Measurements from ENCODE around the gene ARHGAP32. TPM values are rescaled to one million over a fixed set of nuclear protein-coding genes. Genes with fewer than 3 reads are reported as not detected.

The ARHGAP32 gene
- total RNA-seq, 2 experiments from 2014 or later: not detected

- intact Hi-C loops (cut with micrococcal nuclease; ENCODE audit: unreplicated experiment): no loop called here
- no peak overlapping the region for H3K27ac ChIP-seq (ENCODE audit: low read depth, low read length, poor library complexity, severe bottlenecking)
- no peaks in the 10 kb centered on the region for H3K4me1 ChIP-seq (ENCODE audit: insufficient read depth, low read length, poor library complexity, severe bottlenecking)
- no peak for DNase-seq (ENCODE audit: low spot score)
- no peaks in the 10 kb centered on the region for H4K20me1 ChIP-seq (ENCODE audit: insufficient read depth, low read length)
- no peak overlapping the region for H2AFZ ChIP-seq (ENCODE audit: low read length)
- H3K36me3 ChIP-seq (ENCODE audit: insufficient read depth, low read length): no peaks in the 10 kb centered on the region
- no peak overlapping the region for H3K4me2 ChIP-seq (ENCODE audit: low read length)
- H3K9me3 ChIP-seq (ENCODE audit: low read length): no peaks in the 10 kb centered on the region
- ChIA-PET CTCF (ENCODE audit: unreplicated experiment) (no interaction called here), POLR2A (interaction anchor here (0.6 to 1.5 kb wide), 2 partner anchors 8 to 1512 kb away, joined by 3 to 5 read pairs; no protein-coding TSS in a partner anchor)
- no peak for TF ChIP-seq EZH2phosphoT487 (IDR thresholded peaks at IDR 0.05; ENCODE audit: borderline replicate concordance, low read depth, low read length)
- TF ChIP-seq CTCF (conservative IDR thresholded peaks at IDR 0.05; ENCODE audit: low read length): no peak
- H3K9me2 ChIP-seq (ENCODE audit: insufficient read depth, low read length): no peaks in the 10 kb centered on the region
- H3K4me3 ChIP-seq (ENCODE audit: low read depth, low read length, poor library complexity, severe bottlenecking): no peak overlapping the region
- no TSS peak for BruUV-seq (replicated peaks)
- no peaks in the 10 kb centered on the region for H3K79me2 ChIP-seq (ENCODE audit: insufficient read depth, low read depth, low read length)
Observed at GRCh38 chr11:128940603-128941002, 251.5 kb downstream of the ARHGAP32 start.

GRCh38 chr11:128940156-128940555 lies 252.0 kb downstream of the ARHGAP32 start:
- H3K4me1 ChIP-seq (ENCODE audit: insufficient read depth, low read length, poor library complexity, severe bottlenecking): no peaks in the 10 kb centered on the region
- no peaks in the 10 kb centered on the region for H3K79me2 ChIP-seq (ENCODE audit: insufficient read depth, low read depth, low read length)
- H3K4me3 ChIP-seq (ENCODE audit: low read depth, low read length, poor library complexity, severe bottlenecking): no peak overlapping the region
- TF ChIP-seq CTCF (conservative IDR thresholded peaks at IDR 0.05; ENCODE audit: low read length) (no peak), EZH2phosphoT487 (IDR thresholded peaks at IDR 0.05; ENCODE audit: borderline replicate concordance, low read depth, low read length) (no peak)
- no peak overlapping the region for H3K4me2 ChIP-seq (ENCODE audit: low read length)
- intact Hi-C loops (cut with micrococcal nuclease; ENCODE audit: unreplicated experiment): no loop called here
- DNase-seq (ENCODE audit: low spot score): no peak
- BruUV-seq (replicated peaks): no TSS peak
- no peaks in the 10 kb centered on the region for H3K9me2 ChIP-seq (ENCODE audit: insufficient read depth, low read length)
- no peak overlapping the region for H3K27ac ChIP-seq (ENCODE audit: low read depth, low read length, poor library complexity, severe bottlenecking)
- CTCF ChIA-PET (ENCODE audit: unreplicated experiment): no interaction called here
- H3K9me3 ChIP-seq (ENCODE audit: low read length): no peaks in the 10 kb centered on the region
- no peaks in the 10 kb centered on the region for H4K20me1 ChIP-seq (ENCODE audit: insufficient read depth, low read length)
- POLR2A ChIA-PET: interaction anchor here (0.6 to 1.5 kb wide), 2 partner anchors 9 to 1512 kb away, joined by 3 to 5 read pairs; no protein-coding TSS in a partner anchor
- H3K36me3 ChIP-seq (ENCODE audit: insufficient read depth, low read length): no peaks in the 10 kb centered on the region
- no peak overlapping the region for H2AFZ ChIP-seq (ENCODE audit: low read length)

DNA sequence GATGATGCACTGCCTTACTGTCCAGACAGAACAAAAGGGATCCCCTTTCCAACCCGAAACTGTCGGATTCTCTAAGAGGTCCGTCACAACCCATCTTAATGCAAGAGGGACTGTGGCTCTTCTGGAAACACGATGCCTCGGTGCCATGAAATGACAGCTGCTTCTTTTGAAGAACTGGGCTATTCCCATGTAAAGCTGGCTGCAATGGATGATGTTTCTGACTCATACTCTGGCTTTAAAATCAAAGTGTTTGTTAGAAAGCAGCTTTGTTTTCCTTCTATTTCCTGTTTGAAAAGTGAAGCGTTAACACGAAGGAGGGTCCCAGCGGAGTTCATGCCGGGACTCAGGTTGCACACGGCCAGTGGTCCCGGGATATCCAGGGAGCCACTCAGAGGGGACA lies 252.5 kb downstream of the ARHGAP32 start:
- Histone ChIP-seq H3K27ac (ENCODE audit: low read depth, low read length, poor library complexity, severe bottlenecking) (no peak overlapping the region), H3K9me2 (ENCODE audit: insufficient read depth, low read length) (no peaks in the 10 kb centered on the region), H2AFZ (ENCODE audit: low read length) (no peak overlapping the region), H3K9me3 (ENCODE audit: low read length) (no peaks in the 10 kb centered on the region), H3K4me3 (ENCODE audit: low read depth, low read length, poor library complexity, severe bottlenecking) (no peak overlapping the region), H3K4me2 (ENCODE audit: low read length) (no peak overlapping the region), H3K36me3 (ENCODE audit: insufficient read depth, low read length) (no peaks in the 10 kb centered on the region), H3K4me1 (ENCODE audit: insufficient read depth, low read length, poor library complexity, severe bottlenecking) (no peaks in the 10 kb centered on the region), H3K79me2 (ENCODE audit: insufficient read depth, low read depth, low read length) (no peaks in the 10 kb centered on the region), H4K20me1 (ENCODE audit: insufficient read depth, low read length) (no peaks in the 10 kb centered on the region)
- intact Hi-C loops (cut with micrococcal nuclease; ENCODE audit: unreplicated experiment): no loop called here
- TF ChIP-seq CTCF (conservative IDR thresholded peaks at IDR 0.05; ENCODE audit: low read length): no peak
- TF ChIP-seq EZH2phosphoT487 (IDR thresholded peaks at IDR 0.05; ENCODE audit: borderline replicate concordance, low read depth, low read length): no peak
- no peak for DNase-seq (ENCODE audit: low spot score)
- CTCF ChIA-PET (ENCODE audit: unreplicated experiment): no interaction called here
- POLR2A ChIA-PET: interaction anchor here (0.6 to 1.5 kb wide), 2 partner anchors 9 to 1264 kb away, joined by 3 read pairs; no protein-coding TSS in a partner anchor
- no TSS peak for BruUV-seq (replicated peaks)
